DMS79 (cell line): ENCODE results near the gene SHC4.
"Not testable (repeated sequence)": the region's sequence is repeated elsewhere in the genome, so short reads cannot be mapped to it uniquely, and the experiment has no call there.

Experiments used
- DNase-seq: peaks from one replicate; lab custom pipeline; 2025; lab: John Stamatoyannopoulos, UW

The SHC4 gene

DNA sequence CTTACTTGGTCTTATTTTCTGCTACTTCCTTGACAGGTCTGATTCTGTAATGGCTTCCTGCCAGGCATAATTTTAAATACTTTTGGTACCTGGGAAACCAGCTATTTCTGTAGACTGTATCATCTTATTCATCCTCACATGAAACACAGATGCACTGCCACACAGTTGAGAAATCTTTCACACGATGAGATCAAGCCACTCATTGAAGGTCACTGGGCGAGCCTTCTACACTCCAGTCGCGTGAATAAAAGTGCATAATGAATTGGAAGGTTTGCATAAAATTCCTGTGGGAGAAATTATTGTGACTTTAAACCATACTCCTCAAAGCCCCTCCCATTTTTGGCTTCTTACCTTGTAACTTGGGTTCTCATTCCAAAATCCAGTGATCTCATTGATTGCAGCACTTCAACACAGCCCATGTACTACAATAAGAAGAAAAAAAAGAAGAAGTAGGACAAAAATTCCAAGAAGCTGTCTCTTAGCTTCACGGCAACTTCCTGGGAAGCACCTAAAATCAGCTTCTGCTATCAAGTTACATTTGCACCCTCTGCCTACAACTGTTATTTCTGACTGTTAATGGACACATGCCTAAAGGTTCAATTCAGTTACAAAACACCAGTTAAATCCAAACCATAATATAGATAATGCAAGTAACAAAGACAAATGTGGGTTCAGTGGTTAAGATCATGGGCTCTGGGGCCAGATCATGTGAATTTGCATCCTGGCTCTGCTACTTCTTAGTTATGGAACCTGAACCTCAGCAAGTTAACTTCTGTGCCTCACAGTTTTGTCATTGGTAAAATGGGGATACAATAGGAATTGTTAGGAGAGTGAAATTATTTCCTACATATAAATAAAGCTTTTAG lies 39.0 kb downstream of the SHC4 start:
- no peak for DNase-seq

GRCh38 chr15:48922046-48922445 lies 41.7 kb downstream of the SHC4 start:
- no peak for DNase-seq

- no peak for DNase-seq
Measured at GRCh38 chr15:48916721-48917120, 47.0 kb downstream of the SHC4 start.

DNA sequence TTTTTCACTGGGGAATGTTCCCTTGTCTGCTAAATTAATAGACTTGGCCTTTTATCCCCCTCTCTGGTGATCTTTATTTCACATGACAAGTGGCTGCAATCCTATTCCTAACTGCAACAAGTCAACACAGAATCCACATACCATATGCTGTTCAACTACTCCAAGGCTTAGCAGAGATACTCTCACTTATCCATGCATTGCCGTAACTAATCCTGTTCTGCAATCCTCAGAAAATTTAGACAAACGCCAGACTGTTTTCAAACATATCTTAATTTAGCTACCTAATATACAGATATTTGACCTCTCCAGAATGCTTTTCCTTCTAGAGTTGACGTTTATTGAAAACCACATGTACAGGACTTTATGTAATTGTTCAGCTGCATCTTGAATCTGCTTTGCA lies 47.9 kb downstream of the SHC4 start:
- DNase-seq, result no peak

DNA sequence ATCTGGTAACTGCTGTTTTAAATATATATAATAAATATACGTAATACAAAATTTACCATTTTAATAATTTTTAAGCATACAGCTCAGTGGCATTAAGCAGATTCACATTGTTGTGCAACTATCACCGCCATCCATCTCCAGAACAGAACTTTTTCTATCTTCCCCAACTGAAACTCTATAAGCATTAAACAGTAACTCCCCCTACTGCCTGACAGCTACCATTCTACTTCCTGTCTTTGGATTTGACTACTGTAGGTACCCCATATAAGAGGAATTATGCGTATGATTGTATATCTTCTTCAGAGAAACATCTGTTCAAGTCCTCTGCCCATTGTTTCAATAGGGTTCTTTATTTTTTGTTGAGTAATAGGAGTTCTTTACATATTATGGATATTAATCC lies 49.0 kb downstream of the SHC4 start:
- DNase-seq, result no peak

- no peak for DNase-seq
Measured at GRCh38 chr15:48913141-48913540, 50.6 kb downstream of the SHC4 start.

DNA sequence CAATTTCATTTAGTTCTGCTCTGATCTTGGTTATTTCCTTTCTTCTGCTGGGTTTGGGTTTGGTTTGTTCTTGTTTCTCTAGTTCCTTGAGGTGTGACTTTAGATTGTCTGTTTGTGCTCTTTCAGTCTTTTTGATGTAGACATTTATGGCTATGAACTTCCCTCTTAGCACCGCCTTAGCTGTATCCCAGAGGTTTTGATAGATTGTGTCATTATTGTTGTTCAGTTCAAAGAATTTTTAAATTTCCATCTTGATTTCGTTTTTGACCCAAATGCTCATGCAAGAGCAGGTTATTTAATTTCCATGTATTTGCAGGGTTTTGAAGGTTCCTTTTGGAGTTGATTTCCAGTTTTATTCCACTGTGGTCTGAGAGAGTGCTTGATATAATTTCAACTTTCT lies 53.2 kb downstream of the SHC4 start:
- DNase-seq, result not testable (repeated sequence)

GRCh38 chr15:48909313-48909712 lies 54.4 kb downstream of the SHC4 start:
- not testable (repeated sequence) for DNase-seq

GRCh38 chr15:48905847-48906246 lies 57.9 kb downstream of the SHC4 start:
- DNase-seq, result no peak

- no peak for DNase-seq
Measured at GRCh38 chr15:48905216-48905615, 58.5 kb downstream of the SHC4 start.

DNA sequence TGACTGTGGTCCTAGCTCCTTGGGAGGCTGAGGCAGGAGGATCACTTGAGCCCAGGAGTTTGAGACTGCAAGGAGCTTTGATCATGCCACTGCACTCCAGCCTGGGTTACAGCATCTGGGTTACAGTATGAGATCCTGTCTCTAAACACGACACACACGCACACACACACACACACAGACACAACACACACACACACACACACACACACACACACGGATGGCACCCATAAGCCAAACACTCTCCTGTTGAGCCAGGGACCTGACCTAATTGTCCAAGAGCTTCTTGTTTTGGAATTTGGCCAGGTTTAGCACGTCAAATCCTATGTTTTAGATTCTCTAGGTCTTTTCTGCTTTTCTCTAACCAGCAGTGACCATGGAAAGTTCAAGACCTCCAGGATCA lies 59.0 kb downstream of the SHC4 start:
- no peak for DNase-seq

- no peak for DNase-seq
Measured at GRCh38 chr15:48899793-48900192, 63.9 kb downstream of the SHC4 start.

DNA sequence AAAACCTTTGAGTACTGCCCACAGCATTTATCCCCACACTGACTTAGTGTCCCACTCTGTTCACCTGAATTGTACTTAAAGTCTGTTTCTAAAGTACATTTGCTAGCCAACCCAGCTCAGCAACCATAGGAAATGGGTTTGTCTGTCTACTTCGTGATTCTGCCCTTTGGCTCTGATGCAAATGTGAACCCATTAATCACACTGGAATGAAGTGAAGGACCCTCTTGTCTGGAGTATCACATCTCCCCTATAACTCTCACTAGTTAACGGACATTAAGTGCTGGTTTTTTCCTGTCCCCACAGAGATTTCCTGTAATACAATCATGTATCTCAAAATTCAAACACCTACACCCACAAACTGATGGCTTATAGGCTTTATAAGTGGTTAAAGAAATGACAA lies 65.3 kb downstream of the SHC4 start:
- no peak for DNase-seq

DNA sequence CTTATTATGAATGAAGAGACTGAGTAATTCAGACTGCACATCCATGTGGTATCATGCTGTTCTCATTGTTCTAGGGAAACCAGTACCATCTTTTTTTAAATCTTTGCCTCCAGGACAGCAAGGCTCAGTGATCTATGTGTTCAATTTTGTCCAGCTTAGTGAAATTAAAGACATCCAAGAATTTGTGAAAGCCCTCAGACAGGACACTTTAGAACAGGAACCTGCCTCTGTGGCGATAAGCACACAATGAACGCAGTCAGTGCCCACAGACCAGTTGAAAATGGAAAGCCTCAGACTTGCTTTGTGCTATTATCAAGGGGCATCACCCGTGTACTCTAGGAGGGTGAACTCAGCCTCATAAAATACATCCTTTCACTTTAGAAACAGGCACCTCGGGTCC lies 65.7 kb downstream of the SHC4 start:
- no peak for DNase-seq

DNA sequence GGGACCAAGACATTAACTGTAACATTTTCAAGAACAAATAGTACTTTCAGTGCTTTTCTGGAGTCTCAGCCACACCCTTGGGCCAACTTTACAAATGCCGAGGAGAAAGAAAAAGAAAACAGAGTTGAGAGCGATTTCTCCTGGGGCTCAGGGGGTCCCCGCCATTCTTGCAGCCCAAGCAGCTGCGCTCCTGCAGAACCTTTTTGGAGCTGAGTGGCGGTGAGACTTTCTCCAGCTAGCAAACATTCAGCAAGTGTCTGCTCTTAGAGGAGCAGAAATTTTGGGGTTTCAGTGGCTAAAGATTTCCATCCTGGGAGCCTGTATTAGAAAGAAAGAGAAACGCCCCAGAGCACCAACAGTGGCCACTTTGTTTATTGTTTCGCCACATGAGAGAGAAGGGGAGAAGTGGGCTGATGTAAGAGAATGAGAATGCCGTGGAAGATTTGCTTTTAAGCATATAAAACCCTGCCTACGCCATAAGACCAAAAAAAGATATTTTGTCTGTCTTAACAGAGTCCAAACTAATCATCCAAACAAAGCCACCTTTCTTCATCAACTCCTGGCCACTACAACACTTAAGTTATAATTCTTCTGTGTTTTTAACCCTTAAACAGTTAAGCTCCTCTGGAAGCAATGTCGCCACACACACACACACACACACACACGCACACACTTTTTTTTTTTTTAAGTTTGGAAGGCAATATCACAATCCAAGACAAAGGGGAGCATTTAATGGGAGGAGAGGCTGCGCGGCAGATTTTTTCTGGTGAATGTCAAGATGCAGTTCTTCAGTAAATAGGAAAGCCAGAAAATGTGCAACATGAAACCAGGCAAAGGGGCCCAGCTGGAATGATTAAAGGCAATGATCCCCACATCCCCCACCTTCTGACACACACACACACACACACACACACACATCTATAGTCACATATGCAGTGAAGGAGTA lies 66.6 kb downstream of the SHC4 start:
- DNase-seq, result no peak

GRCh38 chr15:48893311-48893710 lies 70.4 kb downstream of the SHC4 start:
- no peak for DNase-seq

DNA sequence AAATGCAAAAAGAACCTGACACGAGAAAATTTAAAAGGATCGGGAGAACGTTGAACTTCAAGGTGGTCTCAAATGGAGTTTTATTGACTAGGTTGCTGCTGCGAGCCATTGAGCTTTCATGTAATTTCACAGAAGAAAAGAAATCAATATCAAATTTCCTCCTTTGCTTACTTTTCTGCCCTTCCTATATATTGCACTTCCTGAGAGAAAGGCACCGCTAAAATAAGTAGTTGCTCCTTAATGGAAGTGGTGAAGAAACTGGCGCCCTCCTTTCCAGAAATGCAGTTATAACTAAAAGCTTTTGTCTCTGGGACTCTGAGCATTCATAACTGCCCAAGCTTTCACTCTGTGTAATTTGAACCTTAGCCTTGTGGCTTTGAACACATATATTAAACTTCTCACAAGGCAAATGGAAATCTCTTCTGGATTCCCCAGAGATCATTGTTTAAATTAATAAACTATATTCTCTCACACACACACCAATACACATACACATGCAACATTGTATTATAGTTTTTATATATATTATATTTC lies 72.4 kb downstream of the SHC4 start:
- no peak for DNase-seq

GRCh38 chr15:48890375-48890972 lies 73.2 kb downstream of the SHC4 start:
- no peak for DNase-seq

DNA sequence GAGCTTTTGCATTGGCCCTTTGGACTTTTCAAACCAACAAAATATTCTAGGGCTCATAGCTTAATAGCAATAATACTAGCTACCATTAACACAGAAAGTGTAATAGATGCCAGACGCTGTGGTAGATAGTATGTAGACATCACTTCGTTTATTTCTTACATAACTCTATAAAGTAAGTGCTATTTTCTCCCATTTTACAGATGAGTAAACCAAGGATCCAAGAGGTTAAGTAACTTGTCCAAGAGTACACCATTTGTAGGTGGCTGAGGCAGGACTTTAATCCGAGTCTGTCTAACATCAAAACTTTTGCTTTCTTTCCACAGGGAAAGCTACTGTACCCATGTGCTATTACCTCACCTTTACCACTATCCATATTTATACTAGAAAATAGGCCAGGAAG lies 73.8 kb downstream of the SHC4 start:
- DNase-seq, result no peak

- DNase-seq, result no peak
Measured at GRCh38 chr15:48888836-48889235, 74.9 kb downstream of the SHC4 start.

GRCh38 chr15:48888191-48888590 lies 75.5 kb downstream of the SHC4 start:
- DNase-seq, result no peak

DNA sequence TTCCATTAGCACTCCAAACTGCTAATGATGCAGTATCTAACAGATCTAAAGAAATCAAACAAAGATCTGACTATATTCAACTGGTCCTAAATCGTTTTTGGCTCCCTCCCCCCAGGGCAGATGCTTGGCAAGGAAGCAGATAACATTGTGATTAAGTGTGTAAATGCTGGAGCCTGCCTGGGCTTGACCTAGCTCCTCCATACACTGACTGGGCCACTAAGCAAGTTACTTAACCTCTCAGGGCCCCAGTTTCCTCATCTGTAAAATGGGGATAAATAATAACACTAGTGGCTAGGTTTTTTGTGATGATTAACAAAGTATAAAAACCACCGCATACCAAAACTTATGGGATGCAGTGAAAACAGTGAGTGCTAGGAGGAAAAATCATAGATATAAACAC lies 76.6 kb downstream of the SHC4 start:
- no peak for DNase-seq
